T-helper 17 cell (primary cell): Measurements from ENCODE around the gene SRSF4. TPM values are rescaled to one million over a fixed set of nuclear protein-coding genes. Genes with fewer than 3 reads are reported as not detected.
"Not testable (repeated sequence)": the region's sequence is repeated elsewhere in the genome, so short reads cannot be mapped to it uniquely, and the experiment has no call there.

Experiments
- ATAC-seq: fragments of 150-1000 bp; cut with Tn5 transposase; 2 replicates; pipeline ENCODE4 v1.10.0; 2021; ENCODE audit warnings: mild to moderate bottlenecking, moderate library complexity
- DNase-seq, 3 donors: peaks; one replicate each; pipeline versions ENCODE4 v3.0.0 to v3.0.0-alpha.2; 2020 to 2021
- H3K9me3 ChIP-seq: one replicate; pipeline ENCODE4 v1.7.0; 2013; ENCODE audit warnings: low read length, mild to moderate bottlenecking; ENCODE audit not compliant: control insufficient read depth, poor library complexity, severe bottlenecking
- H3K27ac Mint-ChIP-seq: one replicate; pipeline ENCODE4 v1.8.0; 2022; ENCODE audit warnings: mild to moderate bottlenecking, moderate library complexity, mixed read lengths
- H3K27me3 Mint-ChIP-seq: one replicate; pipeline ENCODE4 v1.8.0; 2022; ENCODE audit warnings: mixed read lengths
- H3K36me3 Mint-ChIP-seq: one replicate; pipeline ENCODE4 v1.8.0; 2022; ENCODE audit warnings: low read depth, mixed read lengths
- H3K4me1 Mint-ChIP-seq: one replicate; pipeline ENCODE4 v1.8.0; 2022; ENCODE audit warnings: mild to moderate bottlenecking, mixed read lengths
- H3K4me3 Mint-ChIP-seq: one replicate; pipeline ENCODE4 v1.8.0; 2022; ENCODE audit warnings: mild to moderate bottlenecking, moderate library complexity, mixed read lengths
- total RNA-seq, 4 donors: library from RNA in 2 of 4; stranded (reverse) in 2 of 4; gene quantifications; one replicate each; pipeline ENCODE4 v1.2.3 and lab custom pipeline; 2022 to 2026

The SRSF4 gene
- total RNA-seq, 2 donors from 2014 or later = 88.8 to 103 TPM

- Mint-ChIP-seq H3K27me3 (no peaks in the 10 kb centered on the region), H3K36me3 (peaks cover 11% of the 10 kb centered on the region), H3K4me3 (no peak overlapping the region), H3K4me1 (peaks cover 2% of the 10 kb centered on the region), H3K27ac (no peak overlapping the region)
- no peak for DNase-seq
- ATAC-seq = no peak
- no peaks in the 10 kb centered on the region for H3K9me3 ChIP-seq
These were observed 37.5 kb downstream of the SRSF4 start for GRCh38 chr1:29144178-29144577.

DNA sequence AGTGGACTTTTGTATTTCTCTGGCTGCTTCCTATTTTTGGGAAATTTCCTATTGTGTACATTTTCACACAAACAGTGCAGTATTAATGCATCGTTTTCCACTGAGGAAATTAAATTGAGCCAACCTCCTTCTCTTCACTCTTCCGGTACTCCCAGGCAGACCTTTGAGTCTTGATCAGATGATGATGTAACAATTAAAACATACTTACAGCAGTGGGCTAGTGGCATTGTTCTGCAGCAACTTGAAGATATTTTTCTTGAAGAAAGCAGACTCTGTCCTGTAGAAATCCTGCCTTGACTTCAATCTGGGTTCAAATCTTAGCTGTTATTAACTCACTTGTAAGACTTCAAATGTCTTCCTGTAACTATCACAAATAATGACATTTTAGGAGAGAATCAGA is 39.0 kb downstream of the SRSF4 start:
- ATAC-seq (no peak), DNase-seq (no peak)
- H3K27ac Mint-ChIP-seq = no peak overlapping the region
- peaks cover 4% of the 10 kb centered on the region for H3K36me3 Mint-ChIP-seq
- no peaks in the 10 kb centered on the region for H3K27me3 Mint-ChIP-seq
- H3K4me3 Mint-ChIP-seq = no peak overlapping the region
- no peaks in the 10 kb centered on the region for H3K4me1 Mint-ChIP-seq
- no peaks in the 10 kb centered on the region for H3K9me3 ChIP-seq

GRCh38 chr1:29136391-29136915 is 45.2 kb downstream of the SRSF4 start:
- Mint-ChIP-seq H3K27ac (no peak overlapping the region), H3K4me3 (no peak overlapping the region), H3K27me3 (peaks cover 10% of the 10 kb centered on the region), H3K36me3 (no peaks in the 10 kb centered on the region), H3K4me1 (peaks cover 5% of the 10 kb centered on the region)
- no peaks in the 10 kb centered on the region for H3K9me3 ChIP-seq
- ATAC-seq (no peak), DNase-seq (no peak)

GRCh38 chr1:29134695-29135028 is 47.0 kb downstream of the SRSF4 start:
- H3K4me3 Mint-ChIP-seq = no peak overlapping the region
- ATAC-seq (no peak), DNase-seq (no peak)
- H3K9me3 ChIP-seq = no peaks in the 10 kb centered on the region
- no peaks in the 10 kb centered on the region for H3K36me3 Mint-ChIP-seq
- no peak overlapping the region for H3K27ac Mint-ChIP-seq
- peaks cover 5% of the 10 kb centered on the region for H3K4me1 Mint-ChIP-seq
- H3K27me3 Mint-ChIP-seq = peaks cover 14% of the 10 kb centered on the region

GRCh38 chr1:29133861-29134694 is 47.6 kb downstream of the SRSF4 start:
- no peaks in the 10 kb centered on the region for H3K9me3 ChIP-seq
- no peak overlapping the region for H3K27ac Mint-ChIP-seq
- H3K27me3 Mint-ChIP-seq = peaks cover 14% of the 10 kb centered on the region
- DNase-seq (no peak), ATAC-seq (peak; percentile 23)
- no peak overlapping the region for H3K4me3 Mint-ChIP-seq
- H3K4me1 Mint-ChIP-seq = peaks cover 5% of the 10 kb centered on the region
- no peaks in the 10 kb centered on the region for H3K36me3 Mint-ChIP-seq

DNA sequence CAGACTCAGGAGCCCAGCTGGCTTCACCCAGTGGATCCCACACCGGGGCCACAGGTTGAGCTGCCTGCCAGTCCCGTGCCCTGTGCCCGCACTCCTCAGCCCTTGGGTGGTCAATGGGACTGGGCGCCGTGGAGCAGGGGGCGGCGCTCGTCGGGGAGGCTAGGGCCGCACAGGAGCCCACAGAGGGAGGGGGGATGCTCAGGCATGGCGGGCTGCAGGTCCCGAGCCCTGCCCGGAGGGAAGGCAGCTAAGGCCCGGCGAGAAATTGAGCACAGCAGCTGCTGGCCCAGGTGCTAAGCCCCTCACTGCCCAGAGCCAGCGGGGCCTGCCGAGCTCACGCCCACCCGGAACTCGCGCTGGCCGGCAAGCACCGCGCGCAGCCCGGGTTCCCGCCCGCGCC is 50.6 kb downstream of the SRSF4 start:
- DNase-seq, H3K4me3 Mint-ChIP-seq, ATAC-seq, H3K27ac Mint-ChIP-seq, H3K4me1 Mint-ChIP-seq, H3K36me3 Mint-ChIP-seq, H3K9me3 ChIP-seq: not testable (repeated sequence)
- peaks cover 16% of the 10 kb centered on the region for H3K27me3 Mint-ChIP-seq

GRCh38 chr1:29129916-29130315 is 51.8 kb downstream of the SRSF4 start:
- Mint-ChIP-seq H3K27ac (no peak overlapping the region), H3K4me3 (no peak overlapping the region)

GRCh38 chr1:29128739-29129138 is 53.0 kb downstream of the SRSF4 start:
- Mint-ChIP-seq H3K4me3 (no peak overlapping the region), H3K27ac (no peak overlapping the region), H3K4me1 (peaks cover 10% of the 10 kb centered on the region), H3K36me3 (peaks cover 3% of the 10 kb centered on the region), H3K27me3 (peaks cover 25% of the 10 kb centered on the region)
- H3K9me3 ChIP-seq = no peaks in the 10 kb centered on the region
- ATAC-seq (no peak), DNase-seq (no peak)

More at GRCh38 chr1:29129916-29130315, 51.8 kb downstream of the SRSF4 start:
- H3K36me3 Mint-ChIP-seq = peaks cover 3% of the 10 kb centered on the region
- H3K4me1 Mint-ChIP-seq = peaks cover 12% of the 10 kb centered on the region
- H3K27me3 Mint-ChIP-seq = peaks cover 25% of the 10 kb centered on the region
- ATAC-seq (no peak), DNase-seq (no peak)
- no peaks in the 10 kb centered on the region for H3K9me3 ChIP-seq

DNA sequence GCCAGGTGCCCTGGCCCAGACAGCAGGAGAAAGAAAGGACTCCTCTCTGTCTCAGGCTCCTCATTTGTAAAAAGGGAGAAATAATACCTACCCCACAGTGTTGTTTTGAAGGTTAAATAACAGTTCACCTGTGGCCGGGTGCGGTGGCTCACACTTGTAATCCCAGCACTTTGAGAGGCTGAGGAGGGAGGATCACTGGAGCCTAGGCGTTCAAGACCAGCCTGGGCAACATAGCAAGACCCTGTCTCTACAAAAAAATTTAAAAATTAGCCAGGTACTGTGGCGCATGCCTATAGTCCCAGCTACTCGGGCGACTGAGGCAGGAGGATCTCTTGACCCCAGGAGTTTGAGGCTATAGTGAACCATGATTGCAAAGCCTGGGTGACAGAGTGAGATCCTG is 55.5 kb downstream of the SRSF4 start:
- DNase-seq (no peak), ATAC-seq (no peak)
- Mint-ChIP-seq H3K4me1 (peaks cover 11% of the 10 kb centered on the region), H3K4me3 (peak overlapping the region; percentile 90), H3K36me3 (peaks cover 3% of the 10 kb centered on the region), H3K27me3 (peaks cover 15% of the 10 kb centered on the region), H3K27ac (no peak overlapping the region)
- H3K9me3 ChIP-seq = no peaks in the 10 kb centered on the region

- Mint-ChIP-seq H3K36me3 (peaks cover 3% of the 10 kb centered on the region), H3K4me3 (peak overlapping the region; percentile 90), H3K27ac (peak overlapping the region; percentile 39)
These were observed 55.9 kb downstream of the SRSF4 start for GRCh38 chr1:29125788-29126187.

GRCh38 chr1:29125237-29125641 is 56.5 kb downstream of the SRSF4 start:
- H3K4me3 Mint-ChIP-seq = peak overlapping the region; percentile 90
- no peak for ATAC-seq
- H3K27ac Mint-ChIP-seq = peak overlapping the region; percentile 39

More at GRCh38 chr1:29125788-29126187, 55.9 kb downstream of the SRSF4 start:
- ATAC-seq (no peak), DNase-seq (no peak)
- Mint-ChIP-seq H3K27me3 (peaks cover 15% of the 10 kb centered on the region), H3K4me1 (peaks cover 11% of the 10 kb centered on the region)
- no peaks in the 10 kb centered on the region for H3K9me3 ChIP-seq

GRCh38 chr1:29124366-29125236 is 57.1 kb downstream of the SRSF4 start:
- H3K27me3 Mint-ChIP-seq = peaks cover 11% of the 10 kb centered on the region

More at GRCh38 chr1:29125237-29125641, 56.5 kb downstream of the SRSF4 start:
- H3K27me3 Mint-ChIP-seq = peaks cover 15% of the 10 kb centered on the region
- no peaks in the 10 kb centered on the region for H3K9me3 ChIP-seq
- H3K4me1 Mint-ChIP-seq = peaks cover 11% of the 10 kb centered on the region
- H3K36me3 Mint-ChIP-seq = peaks cover 3% of the 10 kb centered on the region
- no peak for DNase-seq

GRCh38 chr1:29123887-29124365 is 57.8 kb downstream of the SRSF4 start, which contains the start of gene TMEM200B:
TMEM200B (minus strand) TSS chr1:29123903; CDS start chr1:29121828, 2,075 bp downstream.
- no peaks in the 10 kb centered on the region for H3K9me3 ChIP-seq
- Mint-ChIP-seq H3K27me3 (peaks cover 11% of the 10 kb centered on the region), H3K4me1 (peaks cover 11% of the 10 kb centered on the region), H3K27ac (no peak within 1 kb of the TSS), H3K36me3 (peaks cover 6% of the 10 kb centered on the region), H3K4me3 (peak within 1 kb of the TSS; percentile 85)
- DNase-seq = no peak
- peak; percentile 13 for ATAC-seq

More at GRCh38 chr1:29124366-29125236, 57.1 kb downstream of the SRSF4 start:
- Mint-ChIP-seq H3K4me1 (peaks cover 11% of the 10 kb centered on the region), H3K36me3 (peaks cover 3% of the 10 kb centered on the region), H3K27ac (no peak overlapping the region), H3K4me3 (peak overlapping the region; percentile 90)
- ATAC-seq = peak; percentile 38
- DNase-seq = peak; percentile 19 to 44 (median 28)
- no peaks in the 10 kb centered on the region for H3K9me3 ChIP-seq
